Panc1 (cell line): ENCODE measurements around the gene LDHB.

ENCODE experiments used
- CTCF ChIP-seq: fragments of 450-650 bp; IDR thresholded peaks from 2 replicates; pipeline ENCODE4 v1.5.1; 2017; ENCODE audit warnings: mild to moderate bottlenecking
- POLR2AphosphoS5 ChIP-seq: IDR thresholded peaks from 2 replicates; pipeline ENCODE4 v1.6.1; 2012; ENCODE audit warnings: mild to moderate bottlenecking, low read depth, low read length, moderate library complexity
- TF ChIP-seq, protein P1 (sequence below), 2 experiments: IDR thresholded peaks; 2 replicates each; pipeline ENCODE4 v1.6.1; 2011 to 2012; ENCODE audit warnings: low read depth in 2 of 2, control low read depth in 1 of 2, low read length in 1 of 2, mild to moderate bottlenecking in 1 of 2, moderate library complexity in 1 of 2; ENCODE audit not compliant: insufficient read depth in 1 of 2

DNA sequence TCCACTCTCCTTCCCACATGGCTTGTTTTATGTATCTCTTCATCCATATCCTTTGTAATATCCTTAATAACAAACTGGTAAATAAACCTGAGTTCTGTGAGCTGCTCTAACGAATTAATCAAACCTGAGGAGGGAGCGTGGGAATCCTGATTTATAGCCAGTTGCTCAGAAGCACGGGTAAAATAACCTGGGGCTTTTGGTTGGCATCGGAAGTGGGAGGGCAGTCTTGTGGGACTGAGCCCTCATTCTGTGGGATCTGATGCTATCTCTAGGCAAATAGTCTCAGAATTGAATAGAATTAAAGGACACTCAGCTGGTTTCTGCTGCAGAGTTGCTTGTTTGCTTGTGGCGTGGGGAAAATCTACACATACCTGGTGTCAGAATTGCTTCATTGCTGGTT, 17.5 kb upstream of the LDHB start:
- TF ChIP-seq CTCF (no peak), POLR2AphosphoS5 (no peak)
- TF ChIP-seq, protein P1, sequence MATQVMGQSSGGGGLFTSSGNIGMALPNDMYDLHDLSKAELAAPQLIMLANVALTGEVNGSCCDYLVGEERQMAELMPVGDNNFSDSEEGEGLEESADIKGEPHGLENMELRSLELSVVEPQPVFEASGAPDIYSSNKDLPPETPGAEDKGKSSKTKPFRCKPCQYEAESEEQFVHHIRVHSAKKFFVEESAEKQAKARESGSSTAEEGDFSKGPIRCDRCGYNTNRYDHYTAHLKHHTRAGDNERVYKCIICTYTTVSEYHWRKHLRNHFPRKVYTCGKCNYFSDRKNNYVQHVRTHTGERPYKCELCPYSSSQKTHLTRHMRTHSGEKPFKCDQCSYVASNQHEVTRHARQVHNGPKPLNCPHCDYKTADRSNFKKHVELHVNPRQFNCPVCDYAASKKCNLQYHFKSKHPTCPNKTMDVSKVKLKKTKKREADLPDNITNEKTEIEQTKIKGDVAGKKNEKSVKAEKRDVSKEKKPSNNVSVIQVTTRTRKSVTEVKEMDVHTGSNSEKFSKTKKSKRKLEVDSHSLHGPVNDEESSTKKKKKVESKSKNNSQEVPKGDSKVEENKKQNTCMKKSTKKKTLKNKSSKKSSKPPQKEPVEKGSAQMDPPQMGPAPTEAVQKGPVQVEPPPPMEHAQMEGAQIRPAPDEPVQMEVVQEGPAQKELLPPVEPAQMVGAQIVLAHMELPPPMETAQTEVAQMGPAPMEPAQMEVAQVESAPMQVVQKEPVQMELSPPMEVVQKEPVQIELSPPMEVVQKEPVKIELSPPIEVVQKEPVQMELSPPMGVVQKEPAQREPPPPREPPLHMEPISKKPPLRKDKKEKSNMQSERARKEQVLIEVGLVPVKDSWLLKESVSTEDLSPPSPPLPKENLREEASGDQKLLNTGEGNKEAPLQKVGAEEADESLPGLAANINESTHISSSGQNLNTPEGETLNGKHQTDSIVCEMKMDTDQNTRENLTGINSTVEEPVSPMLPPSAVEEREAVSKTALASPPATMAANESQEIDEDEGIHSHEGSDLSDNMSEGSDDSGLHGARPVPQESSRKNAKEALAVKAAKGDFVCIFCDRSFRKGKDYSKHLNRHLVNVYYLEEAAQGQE (IDR thresholded peaks at IDR 0.05; ENCODE audit: insufficient read depth in 1 of 2, low read depth in 2 of 2, low read length in 1 of 2): no peak
